H9 (cell line): ENCODE measurements around the gene HOXA1. TPM values are rescaled to one million over a fixed set of nuclear protein-coding genes. Genes with fewer than 3 reads are reported as not detected.

Source experiments
- DNase-seq: peaks from one replicate; pipeline ENCODE4 v3.0.0-alpha.2; 2017
- H2AFZ ChIP-seq: one replicate; pipeline ENCODE4 v1.6.1; 2013; ENCODE audit warnings: mild to moderate bottlenecking, low read length, control low read depth, moderate library complexity
- H2AK5ac ChIP-seq: 2 replicates; pipeline ENCODE4 v1.6.1; 2013; ENCODE audit warnings: low read length, control low read depth, mixed read lengths; ENCODE audit not compliant: insufficient read length
- H2BK120ac ChIP-seq: one replicate; pipeline ENCODE4 v1.6.1; 2013; ENCODE audit warnings: low read depth, mild to moderate bottlenecking, low read length, control low read depth, inconsistent platforms; ENCODE audit not compliant: poor library complexity, severe bottlenecking
- H2BK12ac ChIP-seq: 2 replicates; pipeline ENCODE4 v1.6.1; 2013; ENCODE audit warnings: low read length, control low read depth, mixed read lengths, low read depth; ENCODE audit not compliant: insufficient read length
- H2BK15ac ChIP-seq: 2 replicates; pipeline ENCODE4 v1.6.1; 2013; ENCODE audit warnings: low read depth, low read length, control low read depth
- H2BK20ac ChIP-seq: one replicate; pipeline ENCODE4 v1.6.1; 2013; ENCODE audit warnings: low read depth, mild to moderate bottlenecking, low read length, control low read depth, inconsistent platforms; ENCODE audit not compliant: poor library complexity, severe bottlenecking
- H2BK5ac ChIP-seq: 2 replicates; pipeline ENCODE4 v1.6.1; 2013; ENCODE audit warnings: low read length, control low read depth, mixed read lengths; ENCODE audit not compliant: insufficient read length
- H3K14ac ChIP-seq: 2 replicates; pipeline ENCODE4 v1.6.1; 2013; ENCODE audit warnings: low read length, control low read depth; ENCODE audit not compliant: insufficient read depth
- H3K18ac ChIP-seq: 2 replicates; pipeline ENCODE4 v1.6.1; 2013; ENCODE audit warnings: low read depth, mild to moderate bottlenecking, mixed read lengths, low read length, control low read depth; ENCODE audit not compliant: insufficient read length
- H3K23ac ChIP-seq: 2 replicates; pipeline ENCODE4 v1.6.1; 2013; ENCODE audit warnings: low read length, control low read depth, mixed read lengths, low read depth; ENCODE audit not compliant: insufficient read length
- H3K23me2 ChIP-seq: 2 replicates; pipeline ENCODE4 v1.6.1; 2013; ENCODE audit warnings: low read depth, mild to moderate bottlenecking, mixed read lengths, low read length, control low read depth; ENCODE audit not compliant: insufficient read length, poor library complexity, severe bottlenecking
- H3K27ac ChIP-seq: 2 replicates; pipeline ENCODE4 v1.5.1; 2013; ENCODE audit warnings: low read length, control low read depth, mixed read lengths, low read depth; ENCODE audit not compliant: insufficient read length
- H3K27me3 ChIP-seq: 2 replicates; pipeline ENCODE4 v1.6.1; 2013; ENCODE audit warnings: low read length, control low read depth, inconsistent platforms; ENCODE audit not compliant: insufficient read depth
- H3K4ac ChIP-seq: 2 replicates; pipeline ENCODE4 v1.6.1; 2013; ENCODE audit warnings: low read depth, mild to moderate bottlenecking, control low read depth, inconsistent platforms, low read length, moderate library complexity
- H3K4me1 ChIP-seq: 2 replicates; pipeline ENCODE4 v1.6.1; 2013; ENCODE audit warnings: low read length, control low read depth, inconsistent platforms; ENCODE audit not compliant: insufficient read depth
- H3K4me2 ChIP-seq: 2 replicates; pipeline ENCODE4 v1.6.1; 2013; ENCODE audit warnings: low read length, control low read depth, mixed read lengths; ENCODE audit not compliant: insufficient read length, insufficient read depth
- H3K56ac ChIP-seq: 2 replicates; pipeline ENCODE4 v1.6.1; 2013; ENCODE audit warnings: low read depth, mild to moderate bottlenecking, mixed read lengths, low read length, control low read depth; ENCODE audit not compliant: insufficient read length
- H3K79me1 ChIP-seq: 2 replicates; pipeline ENCODE4 v1.6.1; 2013; ENCODE audit warnings: low read depth, mild to moderate bottlenecking, moderate library complexity, low read length, control low read depth, inconsistent platforms; ENCODE audit not compliant: insufficient read depth, poor library complexity, severe bottlenecking
- H3K79me2 ChIP-seq: 2 replicates; pipeline ENCODE4 v1.6.1; 2013; ENCODE audit warnings: low read length, control low read depth, inconsistent platforms; ENCODE audit not compliant: insufficient read depth
- H3K9ac ChIP-seq: 2 replicates; pipeline ENCODE4 v1.6.1; 2013; ENCODE audit warnings: low read length, control low read depth, mixed read lengths; ENCODE audit not compliant: insufficient read length; ENCODE audit errors: extremely low read depth
- H3K9me3 ChIP-seq: one replicate; pipeline ENCODE4 v1.6.1; 2013; ENCODE audit warnings: low read depth, low read length, inconsistent platforms; ENCODE audit not compliant: control insufficient read depth
- H3T11ph ChIP-seq: one replicate; pipeline ENCODE4 v1.6.1; 2013; ENCODE audit warnings: mild to moderate bottlenecking, low read length, control low read depth, inconsistent platforms
- H4K20me1 ChIP-seq: one replicate; pipeline ENCODE4 v1.6.1; 2013; ENCODE audit not compliant: control insufficient read depth, insufficient read length, insufficient read depth
- H4K5ac ChIP-seq: 2 replicates; pipeline ENCODE4 v1.6.1; 2013; ENCODE audit warnings: low read depth, mild to moderate bottlenecking, mixed read lengths, low read length, control low read depth; ENCODE audit not compliant: insufficient read length
- H4K8ac ChIP-seq: replicated peaks from 2 replicates; pipeline ENCODE4 v1.6.1; 2013; ENCODE audit warnings: low read length, control low read depth, mixed read lengths, low read depth; ENCODE audit not compliant: insufficient read length
- H4K91ac ChIP-seq: 2 replicates; pipeline ENCODE4 v1.6.1; 2013; ENCODE audit warnings: low read depth, mild to moderate bottlenecking, moderate library complexity, mixed read lengths, low read length, control low read depth; ENCODE audit not compliant: insufficient read length
- H3K27ac Mint-ChIP-seq, 3 experiments: 2 replicates in 2 of 3; 3 replicates in 1 of 3; pipeline ENCODE4 v1.8.0; 2020 to 2021; ENCODE audit warnings: mixed read lengths in 3 of 3, mild to moderate bottlenecking in 1 of 3, moderate library complexity in 1 of 3
- H3K27me3 Mint-ChIP-seq: 2 replicates; pipeline ENCODE4 v1.8.0; 2021; ENCODE audit warnings: low read depth, mild to moderate bottlenecking, moderate library complexity, mixed read lengths
- H3K36me3 Mint-ChIP-seq, 3 experiments: 2 replicates in 2 of 3; 3 replicates in 1 of 3; pipeline ENCODE4 v1.8.0; 2020 to 2021; ENCODE audit warnings: low read depth in 3 of 3, mixed read lengths in 3 of 3; ENCODE audit not compliant: insufficient read depth in 1 of 3
- H3K4me1 Mint-ChIP-seq, 2 experiments: 2 replicates each; pipeline ENCODE4 v1.8.0; 2020; ENCODE audit warnings: mixed read lengths in 2 of 2
- H3K4me3 Mint-ChIP-seq, 2 experiments: 2 replicates in 1 of 2; 3 replicates in 1 of 2; pipeline ENCODE4 v1.8.0; 2020 to 2021; ENCODE audit warnings: mild to moderate bottlenecking in 2 of 2, mixed read lengths in 2 of 2, moderate library complexity in 1 of 2
- H3K9me3 Mint-ChIP-seq, 2 experiments: 2 replicates in 1 of 2; 3 replicates in 1 of 2; pipeline ENCODE4 v1.8.0; 2020; ENCODE audit warnings: mild to moderate bottlenecking in 2 of 2, mixed read lengths in 2 of 2, moderate library complexity in 1 of 2
- CTCF ChIP-seq: fragments of 200-600 bp; sonication (generic); conservative IDR thresholded peaks from 3 replicates; pipeline ENCODE4 v1.8.0; 2021; ENCODE audit warnings: antibody characterized with exemption, mild to moderate bottlenecking
- WGBS: extraction: QIAGEN DNeasy Blood & Tissue Kit; methylation state at CpG from one replicate; pipeline ENCODE4 v1.1.7; 2013; ENCODE audit warnings: missing lambda C conversion rate, low lambda C conversion rate, mixed read lengths; ENCODE audit not compliant: insufficient read length; ENCODE audit errors: extremely low coverage; 5-methylcytosine and 5-hydroxymethylcytosine counted together
- total RNA-seq: library from RNA; stranded (reverse); gene quantifications from 2 replicates; pipeline ENCODE4 v1.2.1, GENCODE V29; 2021

HOXA1 gene
- total RNA-seq, 1 experiment from 2014 or later: not detected

GRCh38 chr7:27091105-27091504 lies 4.7 kb downstream of the HOXA1 start:
- Histone ChIP-seq H2BK5ac (no peak overlapping the region), H3K23me2 (peaks cover 5% of the 10 kb centered on the region), H3K14ac (no peak overlapping the region), H2AK5ac (no peak overlapping the region), H3K79me1 (no peaks in the 10 kb centered on the region), H3K4me2 (no peak overlapping the region), H3K56ac (no peak overlapping the region), H2AFZ (no peak overlapping the region), H4K91ac (no peak overlapping the region), H2BK120ac (no peak overlapping the region), H3K9ac (no peak overlapping the region), H3K79me2 (no peaks in the 10 kb centered on the region), H4K8ac (no peak overlapping the region), H3K4ac (no peak overlapping the region), H3K27ac (no peak overlapping the region), H4K5ac (no peak overlapping the region), H2BK20ac (no peak overlapping the region), H3K27me3 (peaks cover 80% of the 10 kb centered on the region), H3K9me3 (no peaks in the 10 kb centered on the region), H4K20me1 (no peaks in the 10 kb centered on the region), H3T11ph (no peak overlapping the region), H2BK15ac (no peak overlapping the region), H2BK12ac (no peak overlapping the region), H3K4me1 (peaks cover 5% of the 10 kb centered on the region; the same call in 1 of the 2 replicates), H3K18ac (no peak overlapping the region), H3K23ac (no peak overlapping the region)
- no peak for DNase-seq
- no peak overlapping the region; a peak in 1 of 7 replicates for H3K27ac Mint-ChIP-seq
- H3K36me3 Mint-ChIP-seq: no peaks in the 10 kb centered on the region; a peak in 1 of 7 replicates
- no peak for TF ChIP-seq CTCF
- peaks cover 98% of the 10 kb centered on the region for H3K27me3 Mint-ChIP-seq
- H3K9me3 Mint-ChIP-seq: peaks cover 3 to 16% of the 10 kb centered on the region in 2 experiments; a peak in 2 of 5 replicates
- no peak overlapping the region for H3K4me3 Mint-ChIP-seq
- WGBS: no CpG with 5 or more reads among the region's 3 CpGs
- peaks cover 36 to 38% of the 10 kb centered on the region in 2 experiments for H3K4me1 Mint-ChIP-seq
